ENCODE data around the gene TLE2. TPM values are rescaled to one million over a fixed set of nuclear protein-coding genes. Genes with fewer than 3 reads are reported as not detected.
A peak's percentile ranks its signal among the peaks of the same experiment; 100 is the strongest.

The TLE2 gene
- total and polyA plus RNA-seq, 9 of the 15 experiments (the other 6 are each of a cell fraction or from before 2014, with no cell fraction given), result 0.35 to 13.1 (median 6.2) TPM

DNA sequence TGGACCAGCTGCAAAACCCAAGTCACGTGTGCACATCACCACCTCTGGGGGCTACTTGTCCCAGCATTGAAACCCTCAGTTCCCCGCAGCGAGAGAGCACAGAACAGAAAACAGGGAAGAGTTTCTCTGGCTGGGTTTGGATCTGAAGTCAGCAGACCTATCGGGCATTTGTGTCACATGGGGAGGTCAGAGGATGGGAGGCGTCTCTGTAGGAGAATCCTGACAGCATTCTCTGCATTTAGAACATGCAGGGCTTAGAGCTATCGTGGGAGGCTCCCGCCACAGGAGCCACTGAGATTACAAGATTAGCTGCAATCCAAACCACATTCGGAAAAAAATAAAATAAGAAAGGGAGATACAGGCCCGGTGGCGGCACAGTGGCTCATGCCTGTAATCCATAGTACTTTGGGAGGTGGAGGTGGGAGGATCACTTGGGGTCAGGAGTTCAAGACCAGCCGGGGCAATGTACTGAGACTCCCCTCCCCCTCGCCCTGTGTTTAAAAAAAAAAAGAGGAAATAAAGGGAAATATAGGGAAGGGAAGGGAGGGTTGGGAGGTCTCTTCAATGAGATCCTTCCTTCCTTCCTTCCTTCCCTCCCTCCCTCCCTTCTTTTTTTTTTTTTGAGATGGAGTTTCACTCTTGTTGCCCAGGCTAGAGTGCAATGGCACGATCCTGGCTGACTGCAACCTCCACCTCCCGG, 54.6 kb downstream of the TLE2 start (continued):
- TF ChIP-seq THRA (IDR thresholded peaks at IDR 0.05) (no peak), ZBTB40 (IDR thresholded peaks at IDR 0.05) (no peak), ZBTB40 (CRISPR knock-in tag; IDR thresholded peaks at IDR 0.05) (no peak), TEAD1 (CRISPR knock-in tag; IDR thresholded peaks at IDR 0.05) (peak; percentile 18 to 83; a peak in 2 of 4 replicates), PHTF2 (CRISPR knock-in tag; IDR thresholded peaks at IDR 0.05) (no peak), PML (IDR thresholded peaks at IDR 0.05; ENCODE audit: low read length) (no peak), NONO (IDR thresholded peaks at IDR 0.05; ENCODE audit: low read depth in 2 of 2, low read length in 1 of 2) (0 out of 4 replicates have a peak, but pooled peaks of 1 of the 2 experiments have one; percentile 42), EHMT2 (IDR thresholded peaks at IDR 0.05) (no peak), ZNF644 (tag; IDR thresholded peaks at IDR 0.05; ENCODE audit: low read depth) (no peak), RBM22 (IDR thresholded peaks at IDR 0.05; ENCODE audit: low read depth, low read length, poor library complexity, severe bottlenecking) (no peak), MEF2A (IDR thresholded peaks at IDR 0.05; ENCODE audit: control insufficient read depth, low read depth, low read length) (peak; percentile 76; the same call in 1 of the 2 replicates), ZFP36 (IDR thresholded peaks at IDR 0.05; ENCODE audit: low read depth, low read length, partially characterized antibody) (no peak), CHCHD3 (CRISPR knock-in tag; IDR thresholded peaks at IDR 0.05) (no peak), NFIC (IDR thresholded peaks at IDR 0.05) (no peak)
- TF ChIP-seq, protein P1, sequence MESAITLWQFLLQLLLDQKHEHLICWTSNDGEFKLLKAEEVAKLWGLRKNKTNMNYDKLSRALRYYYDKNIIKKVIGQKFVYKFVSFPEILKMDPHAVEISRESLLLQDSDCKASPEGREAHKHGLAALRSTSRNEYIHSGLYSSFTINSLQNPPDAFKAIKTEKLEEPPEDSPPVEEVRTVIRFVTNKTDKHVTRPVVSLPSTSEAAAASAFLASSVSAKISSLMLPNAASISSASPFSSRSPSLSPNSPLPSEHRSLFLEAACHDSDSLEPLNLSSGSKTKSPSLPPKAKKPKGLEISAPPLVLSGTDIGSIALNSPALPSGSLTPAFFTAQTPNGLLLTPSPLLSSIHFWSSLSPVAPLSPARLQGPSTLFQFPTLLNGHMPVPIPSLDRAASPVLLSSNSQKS (CRISPR knock-in tag; IDR thresholded peaks at IDR 0.05), result no peak
